GM21360 (cell line): ENCODE data around the gene DIPK1B.

ENCODE experiments used
- ATAC-seq: cut with Tn5 transposase; IDR thresholded peaks from one replicate; pipeline ENCODE4 v1.9.1; 2021; ENCODE audit warnings: mild to moderate bottlenecking, moderate library complexity; ENCODE audit not compliant: unreplicated experiment

Gene DIPK1B

DNA sequence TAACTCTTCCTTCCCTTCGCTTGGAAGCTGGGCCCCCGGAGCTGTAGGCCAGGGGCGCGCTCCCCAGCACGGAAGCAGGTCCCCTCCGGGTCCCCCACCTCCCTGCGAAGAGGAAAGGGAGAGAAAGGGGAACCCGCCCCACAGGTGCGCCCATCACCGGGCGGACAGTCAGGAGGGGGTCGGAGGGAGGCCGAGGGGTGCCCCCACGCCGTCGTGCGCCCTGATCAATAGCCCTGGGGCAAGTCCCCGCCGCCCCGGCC is 25.9 kb upstream of the DIPK1B start:
- ATAC-seq = no peak

DNA sequence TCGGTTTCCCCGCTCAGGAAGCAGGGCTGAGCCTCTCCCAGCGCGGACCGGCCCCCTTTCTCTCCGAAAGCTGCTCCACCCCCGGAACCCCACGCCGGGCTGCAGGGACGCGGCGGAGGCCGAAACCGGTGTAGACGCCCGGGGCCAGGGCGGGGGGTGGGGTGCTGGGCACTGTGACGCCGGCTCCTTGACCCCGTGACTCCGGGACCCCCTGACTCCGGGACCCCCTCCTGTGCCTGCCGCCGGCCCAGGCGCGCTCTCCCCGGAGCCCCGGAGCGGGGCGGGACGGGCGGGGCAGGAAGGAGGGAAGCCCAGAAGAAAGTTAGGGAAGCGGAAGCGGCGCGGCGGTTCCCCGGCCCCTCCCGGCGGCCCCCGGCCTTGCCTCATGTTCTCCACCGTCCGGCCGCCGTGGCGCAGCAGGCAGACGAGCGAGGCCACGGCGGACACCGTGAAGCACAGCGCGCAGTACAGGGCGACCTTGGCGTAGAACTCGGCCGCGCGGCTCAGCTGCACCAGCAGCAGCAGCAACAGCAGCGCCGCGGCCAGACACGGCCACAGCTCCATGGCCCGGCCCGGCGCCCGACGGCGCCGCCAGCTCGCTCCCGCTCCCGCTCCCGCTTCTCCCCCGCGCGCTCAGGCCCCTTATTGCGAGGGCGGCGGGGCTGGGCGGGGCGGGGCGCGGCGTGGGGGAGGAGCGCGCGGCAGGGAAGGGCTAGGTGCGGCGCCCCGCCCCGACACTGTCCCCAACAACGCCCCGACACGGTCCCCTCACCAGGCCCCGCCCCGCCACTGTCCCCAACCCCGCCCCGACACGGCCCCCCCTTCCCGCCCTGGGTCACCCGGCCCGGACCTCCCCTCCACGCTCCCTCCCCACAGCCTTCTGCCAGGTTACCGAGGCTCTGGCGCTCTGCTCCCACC is 25.3 kb upstream of the DIPK1B start, which contains the start of gene AGPAT2:
Gene AGPAT2 (minus strand): TSS at position 664 of the 918 bp plus-strand sequence. CDS start 100 bp downstream, at position 564.
- ATAC-seq = peak; percentile 54

DNA sequence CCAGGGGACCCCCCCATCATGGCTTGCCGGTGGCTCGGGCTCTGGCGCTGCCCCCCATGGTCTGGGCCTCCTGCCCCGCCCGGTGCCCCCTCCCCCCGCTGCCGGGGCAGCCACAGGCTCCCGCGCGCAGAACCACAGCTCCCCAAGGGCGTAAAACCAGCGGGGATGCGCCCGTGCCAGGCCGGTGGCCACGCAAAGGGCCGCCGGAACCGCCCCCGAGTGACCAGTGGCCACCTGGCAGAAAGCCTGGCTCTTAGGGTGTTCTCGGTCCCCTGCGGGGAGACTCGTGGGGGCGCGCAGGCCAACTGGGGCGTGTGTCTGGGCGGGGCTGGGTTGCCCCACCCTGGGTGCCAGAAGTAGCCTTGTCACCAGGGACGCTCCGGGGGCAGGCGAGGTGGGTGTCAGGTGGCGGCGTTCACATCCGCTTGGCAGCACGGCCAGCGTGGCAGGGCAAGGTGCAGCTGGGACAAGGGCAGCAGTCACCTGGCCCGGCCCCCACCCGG is 24.6 kb upstream of the DIPK1B start:
- ATAC-seq = no peak

DNA sequence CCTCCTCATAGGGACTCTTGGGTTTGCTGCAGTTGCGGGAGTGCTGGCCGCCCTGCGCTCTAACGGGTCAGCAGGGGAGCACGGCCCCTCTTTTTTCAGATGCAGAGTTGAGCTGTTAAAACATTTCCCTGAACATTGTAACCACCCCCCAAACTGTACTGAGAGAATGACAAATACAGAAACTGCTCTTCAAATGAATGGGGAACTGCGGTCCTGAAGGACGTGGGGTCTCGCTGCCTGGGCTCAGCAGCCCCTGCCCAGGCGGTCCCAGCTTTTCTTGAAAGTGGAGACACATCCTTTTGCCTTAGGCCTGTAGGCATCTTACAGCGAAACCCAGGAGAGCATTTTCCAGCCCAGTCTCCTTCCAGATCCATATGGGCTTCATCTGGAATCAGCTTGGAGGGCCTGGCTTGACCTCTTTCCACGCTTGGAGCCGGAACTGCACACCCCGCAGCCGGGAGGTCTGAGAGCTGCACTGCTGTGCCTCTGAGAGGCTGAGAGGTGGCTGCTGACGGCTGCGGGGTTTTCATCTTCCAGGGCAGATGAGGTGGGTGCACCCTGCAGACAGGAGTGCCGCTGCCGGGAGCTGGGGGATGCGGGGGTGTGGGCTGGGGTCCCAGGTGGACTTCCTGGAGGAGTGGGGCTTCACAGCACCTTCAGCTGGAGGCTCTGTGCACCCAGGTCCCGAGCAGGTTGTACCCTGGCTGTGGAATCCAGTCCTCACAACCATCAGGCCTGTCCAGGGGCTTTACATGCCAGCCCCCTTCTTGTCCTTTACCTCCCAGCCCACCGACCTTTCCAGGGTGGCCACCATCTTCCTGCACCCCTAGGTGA is 23.9 kb upstream of the DIPK1B start:
- ATAC-seq = no peak

DNA sequence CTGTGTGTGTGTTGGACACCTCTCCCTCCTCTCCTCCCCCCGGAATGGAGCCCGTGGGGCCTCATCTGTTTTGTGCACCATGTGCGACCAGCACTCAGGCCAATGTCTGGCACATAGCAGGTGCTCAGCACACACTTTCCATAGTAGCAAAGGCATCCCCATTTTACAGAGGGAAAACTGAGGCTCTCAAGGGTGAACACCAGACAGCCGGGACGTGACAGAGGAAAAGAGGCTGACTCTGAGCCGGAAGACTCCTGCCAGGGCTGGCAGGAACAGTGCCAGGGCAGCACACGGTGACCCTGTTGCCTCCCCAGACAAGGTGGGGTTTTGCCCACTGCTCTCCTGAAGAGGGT is 23.3 kb upstream of the DIPK1B start:
- ATAC-seq = no peak

DNA sequence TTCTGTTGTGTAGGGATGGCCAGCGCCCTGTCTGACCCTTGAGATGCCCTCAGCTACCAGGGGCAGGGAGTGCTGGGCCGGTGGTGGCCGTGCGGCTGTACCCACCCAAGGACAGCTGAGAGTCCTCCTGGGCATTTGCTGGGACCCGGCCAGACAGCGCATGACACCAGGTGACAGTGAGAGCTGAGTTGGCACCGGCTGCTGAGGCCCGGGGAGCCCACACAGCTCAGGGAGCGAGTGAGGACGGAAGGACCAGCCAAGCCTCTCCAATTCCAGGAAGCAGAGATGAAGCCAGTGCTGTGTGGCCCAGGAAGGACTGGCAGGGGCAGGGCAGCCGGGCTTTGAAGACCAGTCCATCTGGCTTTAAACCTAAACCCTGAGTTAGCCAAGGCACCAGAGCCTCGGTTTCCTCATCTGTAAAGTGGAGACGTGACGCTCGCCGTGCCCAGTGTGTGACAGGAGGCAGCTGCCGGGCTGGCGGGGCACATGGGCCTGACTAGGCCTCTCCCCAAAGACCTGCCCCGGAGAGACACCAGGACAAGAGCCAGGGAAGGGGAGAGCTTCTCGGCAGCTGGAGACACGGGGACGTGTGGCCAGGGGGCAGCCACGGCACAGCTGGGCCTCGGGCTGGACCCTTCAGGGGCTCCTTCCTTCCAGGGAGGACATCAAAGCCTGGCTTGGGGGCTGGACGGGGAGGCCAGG is 22.1 kb upstream of the DIPK1B start:
- ATAC-seq = no peak

DNA sequence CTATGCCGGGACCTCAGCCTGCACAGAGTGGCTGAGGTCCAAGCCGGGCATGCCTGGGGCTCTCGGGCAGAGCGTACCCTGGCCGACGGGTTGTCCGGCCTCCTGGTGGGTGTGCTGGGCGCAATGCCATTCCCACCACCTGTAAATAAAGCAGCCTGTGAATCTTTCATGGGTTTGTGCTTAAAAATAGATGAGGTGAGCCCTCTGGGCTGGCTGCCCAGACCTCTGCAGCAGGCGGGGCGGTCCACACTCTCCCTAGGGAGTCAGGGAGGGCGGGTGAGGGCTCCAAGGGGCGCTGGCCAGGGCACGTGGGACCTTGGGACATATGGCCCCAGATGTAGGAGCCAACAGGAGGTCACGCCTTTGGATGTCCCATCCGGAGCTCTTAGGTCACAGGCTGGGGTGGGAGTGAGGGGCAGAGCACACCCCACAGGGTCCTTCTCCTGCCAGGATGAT is 21.5 kb upstream of the DIPK1B start:
- ATAC-seq = no peak

DNA sequence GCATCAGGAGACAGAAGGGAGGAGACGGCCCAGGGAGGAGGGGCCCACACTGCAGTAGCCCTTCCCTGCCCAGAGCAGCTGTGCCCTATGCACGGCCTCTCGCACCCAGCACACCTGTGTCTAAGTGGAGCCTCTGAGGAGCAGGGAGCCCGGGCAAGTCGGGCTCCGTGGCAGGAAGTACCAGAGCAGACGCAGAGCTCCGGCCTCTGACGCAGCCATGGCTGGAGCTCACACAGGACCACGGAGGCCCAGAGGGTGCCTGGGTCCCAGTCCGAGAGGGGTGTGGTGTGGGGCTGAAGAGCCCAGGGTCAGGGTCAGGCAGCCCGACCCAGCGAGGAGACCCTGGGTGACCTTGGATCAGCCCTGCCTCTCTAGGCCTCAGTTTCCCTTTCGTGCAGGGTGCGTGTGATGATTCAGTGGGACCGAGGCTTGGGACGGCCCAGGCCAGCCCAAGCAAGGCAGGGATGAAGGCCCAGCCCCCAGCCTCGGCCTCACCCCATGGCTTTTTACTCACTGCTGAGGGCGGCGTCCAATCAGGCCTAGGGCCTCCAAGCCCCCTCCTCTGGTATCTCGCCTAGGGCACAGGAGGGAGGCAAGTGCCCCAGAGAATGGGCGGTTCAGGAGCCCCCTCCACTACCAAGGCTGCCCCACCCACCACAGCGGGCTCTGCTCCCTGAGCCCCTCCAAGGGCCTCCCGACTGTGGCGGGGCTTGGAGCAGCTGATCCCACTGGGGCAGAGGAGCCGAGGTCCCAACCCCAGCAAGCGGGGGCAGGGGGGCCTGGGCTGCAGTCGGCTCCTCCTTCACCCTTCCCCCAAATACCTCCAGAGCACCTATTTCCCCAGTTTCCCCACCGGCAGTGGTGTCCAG is 20.8 kb upstream of the DIPK1B start:
- ATAC-seq = no peak

DNA sequence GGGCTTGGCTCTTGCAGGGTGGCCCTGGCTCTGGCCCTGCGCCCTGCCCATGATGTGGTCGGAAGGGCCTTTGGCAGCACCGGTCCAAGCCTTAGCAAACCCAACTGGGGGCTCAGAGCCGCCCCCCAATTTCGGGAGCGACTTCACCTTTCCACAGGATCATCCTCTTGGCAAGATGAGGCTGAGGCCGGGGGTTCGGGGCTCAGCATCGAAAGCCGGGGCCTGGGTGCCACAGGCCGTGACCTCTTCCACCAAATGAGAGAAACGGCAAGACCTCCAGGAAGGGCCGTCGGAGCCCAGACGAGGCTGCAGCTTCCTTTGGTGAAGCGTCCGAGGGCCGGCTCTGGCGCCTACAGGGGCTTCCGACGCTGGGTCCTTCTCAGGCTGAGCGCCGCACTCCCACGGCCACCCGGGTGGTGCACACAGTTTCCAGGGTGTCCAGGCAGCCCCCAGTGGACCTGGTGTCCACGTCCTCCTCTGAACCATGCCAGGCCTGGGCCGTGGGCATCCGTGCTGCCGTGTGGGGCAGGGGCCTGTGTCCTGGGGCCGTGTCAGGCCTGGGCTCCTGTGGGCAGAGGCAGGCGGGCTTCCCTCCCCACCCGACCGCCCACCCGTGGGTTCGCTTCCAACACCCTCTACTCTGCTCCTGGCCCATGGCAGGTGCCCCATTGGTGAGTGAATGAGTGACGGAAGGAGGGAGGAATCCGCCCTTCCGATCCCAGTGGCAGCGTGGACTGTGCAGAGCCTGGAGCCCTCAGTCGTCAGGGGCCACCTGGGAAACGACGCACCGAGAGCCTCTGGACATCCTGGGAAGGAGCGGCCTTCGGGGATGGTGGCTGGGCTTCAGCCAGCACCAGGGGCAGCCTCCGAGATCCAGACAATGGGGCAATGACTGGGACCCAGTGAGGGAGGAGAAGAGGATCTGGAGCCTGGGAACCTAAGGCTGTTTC is 19.9 kb upstream of the DIPK1B start:
- ATAC-seq = no peak

DNA sequence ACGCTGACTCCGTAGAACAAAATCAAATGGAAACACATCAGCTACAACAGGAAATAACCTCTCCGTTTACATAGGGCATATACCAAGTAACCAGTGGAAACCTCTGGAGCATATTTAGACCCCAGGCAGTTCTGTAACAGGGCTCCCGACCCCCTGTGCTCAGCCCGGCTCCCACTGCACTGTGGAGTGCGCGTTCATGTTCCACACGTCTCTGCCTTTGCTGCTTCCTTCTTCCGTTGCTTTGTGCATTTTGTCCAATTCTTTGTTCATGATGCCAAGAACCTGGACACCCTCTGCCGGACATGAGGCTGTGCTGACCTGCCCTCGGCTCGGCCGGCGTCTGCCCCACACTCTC is 19.3 kb upstream of the DIPK1B start:
- ATAC-seq = no peak

DNA sequence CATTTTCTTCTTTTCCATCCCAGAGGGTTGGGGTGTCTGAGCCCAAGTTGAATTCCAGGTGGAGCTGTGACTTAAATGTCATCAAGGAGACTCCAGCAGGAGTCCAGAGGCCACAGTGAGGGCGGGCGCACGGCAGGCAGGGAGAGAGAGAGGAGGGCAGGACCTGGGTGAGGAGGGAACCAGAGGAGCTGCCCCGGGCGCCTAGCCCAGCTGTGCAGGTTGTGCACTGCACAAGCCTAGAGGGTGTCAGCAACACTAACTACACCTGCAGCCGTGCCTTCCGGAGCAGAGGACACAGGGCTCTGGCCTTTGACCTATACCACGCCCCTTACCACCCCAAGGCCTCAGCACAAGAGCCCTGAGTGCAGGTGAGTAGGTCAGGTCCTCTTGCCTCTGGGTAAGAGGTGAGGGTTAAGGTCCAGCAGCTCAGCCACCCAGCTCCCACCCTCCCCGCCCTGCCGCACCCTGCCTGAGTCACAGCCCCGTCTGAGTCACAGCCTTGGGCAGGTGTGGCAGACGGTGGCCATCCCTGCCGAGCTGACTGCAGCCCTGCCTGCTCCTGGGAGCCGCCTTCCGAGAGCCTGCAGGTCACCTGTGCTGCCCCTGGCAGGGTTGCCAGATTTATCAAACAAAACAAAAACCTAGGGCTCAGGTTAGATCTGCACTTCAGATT is 18.7 kb upstream of the DIPK1B start:
- no peak for ATAC-seq

DNA sequence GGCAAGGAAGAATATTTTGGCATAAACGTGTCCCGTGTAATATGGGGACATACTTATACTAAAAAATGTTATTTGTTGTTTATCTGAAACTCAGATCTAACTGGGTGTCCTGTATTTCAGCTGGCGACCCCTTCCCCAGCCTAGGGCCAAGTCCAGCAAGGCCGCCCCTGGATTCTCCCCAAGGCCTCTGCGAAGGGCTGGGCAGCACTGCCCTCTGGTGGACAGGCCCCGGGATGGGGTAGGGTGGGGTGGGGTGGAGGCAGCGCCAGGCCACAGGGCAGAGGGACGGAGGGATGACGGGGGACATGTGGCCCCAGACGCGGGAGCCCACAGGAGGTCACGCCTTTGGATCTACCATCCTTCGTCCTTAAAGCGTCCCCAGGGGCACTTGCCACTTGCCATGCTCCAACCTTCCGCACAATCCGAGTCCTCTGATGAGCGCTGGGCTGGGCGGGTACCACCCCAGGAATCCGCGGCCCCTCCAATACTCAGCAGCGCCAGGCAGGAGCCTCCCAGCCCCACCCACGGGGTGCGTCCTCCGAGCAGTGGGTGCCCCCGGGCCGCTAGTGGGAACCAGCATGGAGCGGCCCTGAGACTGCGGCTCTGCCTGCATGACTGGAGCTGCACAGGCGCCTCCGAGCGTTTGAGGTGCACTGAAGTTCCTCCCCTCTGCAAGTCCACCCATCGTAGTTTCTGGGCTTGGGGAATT is 18.1 kb upstream of the DIPK1B start:
- no peak for ATAC-seq

DNA sequence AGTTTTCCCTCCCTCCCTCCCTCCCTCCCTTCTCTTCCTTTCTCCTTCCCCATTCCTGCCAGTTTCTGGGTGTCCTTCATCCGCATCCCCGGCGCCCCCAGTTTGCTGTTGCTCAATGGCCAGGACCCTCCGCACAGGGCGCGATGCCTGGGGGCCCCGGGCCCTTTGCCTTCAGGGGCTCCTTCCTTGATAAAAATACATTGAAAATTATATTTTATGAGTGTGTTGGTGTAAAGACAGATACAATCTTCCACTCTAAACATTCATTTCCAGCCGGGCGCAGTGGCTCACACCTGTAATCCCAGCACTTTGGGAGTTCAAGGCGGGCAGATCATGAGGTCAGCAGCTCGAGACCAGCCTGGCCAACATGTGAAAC is 17.5 kb upstream of the DIPK1B start:
- ATAC-seq = no peak

DNA sequence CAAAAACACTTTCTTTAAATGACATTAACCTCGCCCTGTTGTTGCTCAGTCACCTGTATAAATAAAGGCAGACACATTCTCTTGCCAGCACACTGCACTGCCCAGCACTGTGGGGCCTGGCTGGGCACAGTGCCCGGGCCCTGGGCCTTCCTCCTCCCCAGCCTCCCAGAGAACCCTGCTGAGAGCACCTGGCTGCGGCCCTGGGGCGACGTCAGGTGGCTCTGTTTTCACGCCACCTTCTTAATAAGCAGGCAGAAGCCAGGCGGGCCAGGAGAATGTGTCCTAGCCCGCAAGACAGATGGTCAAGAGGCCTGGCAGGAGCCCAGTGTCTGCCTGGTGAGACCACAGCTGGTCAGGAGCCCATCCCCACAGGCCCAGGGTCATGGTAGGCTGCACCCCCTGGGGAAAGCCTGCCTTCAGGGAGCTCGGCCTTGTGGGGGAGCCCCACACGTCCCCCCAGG is 16.9 kb upstream of the DIPK1B start:
- no peak for ATAC-seq

DNA sequence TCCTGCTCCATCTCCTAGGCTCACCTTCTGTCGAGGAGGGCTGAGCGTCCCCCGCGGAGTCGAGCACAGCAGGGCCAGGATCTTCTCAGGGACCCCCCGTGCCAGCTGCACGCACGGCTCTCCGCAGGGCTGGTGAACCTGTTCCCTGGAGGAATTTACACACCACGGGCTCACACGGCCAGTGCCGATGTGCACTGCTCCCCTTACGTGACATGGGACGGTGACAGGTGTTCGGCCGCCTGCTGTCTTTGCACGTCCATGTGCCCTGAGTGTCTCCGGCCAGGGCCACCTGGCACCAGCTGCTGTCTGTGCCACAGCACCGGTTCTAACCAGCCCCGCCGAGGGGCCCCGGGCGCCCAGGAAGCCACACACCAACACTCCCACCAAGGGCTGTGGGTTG is 16.4 kb upstream of the DIPK1B start:
- no peak for ATAC-seq

DNA sequence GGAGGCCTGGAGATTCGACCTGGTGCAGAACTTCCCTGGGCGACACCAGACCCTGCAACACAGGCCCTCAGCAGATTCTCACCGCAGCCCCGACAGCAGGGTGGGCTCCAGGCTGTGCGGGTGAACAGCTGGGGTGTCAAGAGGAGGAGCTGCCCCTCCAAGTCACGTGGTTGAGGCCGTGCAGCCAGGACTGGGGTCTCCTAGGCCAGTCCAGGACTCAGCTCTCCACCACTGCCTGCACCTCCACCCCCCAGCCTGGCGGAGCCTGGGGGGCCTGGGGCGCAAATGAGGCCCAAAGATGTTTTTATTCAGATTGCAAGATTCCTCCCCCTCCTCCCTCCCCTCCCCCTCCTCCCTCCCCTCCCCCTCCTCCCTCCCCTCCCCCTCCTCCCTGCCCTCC is 15.9 kb upstream of the DIPK1B start:
- ATAC-seq = no peak

DNA sequence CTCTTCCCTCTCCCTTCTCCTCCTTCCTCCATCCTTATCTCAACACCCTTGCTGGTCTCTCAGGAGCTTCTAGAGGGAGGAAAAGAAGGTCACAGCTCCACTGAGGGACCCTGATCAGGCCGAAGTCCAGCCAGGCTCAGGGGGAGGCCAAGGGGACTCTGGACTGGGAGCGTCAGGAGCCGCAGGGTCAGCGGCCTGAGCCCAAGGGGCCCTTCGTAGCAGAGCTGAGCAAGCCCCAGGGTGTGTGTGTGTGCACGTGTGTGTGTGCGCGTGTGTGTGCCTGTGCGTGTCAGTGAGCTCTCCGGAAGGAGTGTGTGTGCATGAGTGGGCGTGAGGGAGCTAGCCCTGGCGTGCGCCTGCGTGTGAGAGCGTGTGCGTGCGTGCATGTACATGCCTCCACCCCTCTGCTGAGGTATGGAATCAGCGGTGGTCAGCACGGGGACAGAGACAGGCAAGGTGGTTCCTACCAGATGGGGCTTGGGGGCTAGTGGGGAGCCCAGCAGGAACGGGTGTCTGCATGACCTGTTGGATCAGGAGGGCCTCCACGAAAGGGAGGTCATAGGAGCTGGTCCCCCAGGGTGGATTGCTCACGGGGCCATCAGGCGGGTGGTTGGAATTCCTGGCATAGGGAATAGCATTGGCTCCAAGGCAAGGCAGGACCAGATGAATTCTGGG is 15.1 kb upstream of the DIPK1B start:
- no peak for ATAC-seq
